SK-N-SH (cell line): ENCODE data around the gene DLX4. TPM values are rescaled to one million over a fixed set of nuclear protein-coding genes. Genes with fewer than 3 reads are reported as not detected.

Experiments used
- CTCF ChIA-PET: fragments of 300-600, 350-600 bp; formaldehyde crosslinking; extraction: SDS; loops from one replicate; lab custom pipeline; 2021; lab: Yijun Ruan, JAX
- POLR2A ChIA-PET: fragments of 350-600 bp; sonication (Branson Sonifier 250); formaldehyde crosslinking; extraction: SDS; loops from one replicate; lab custom pipeline; 2020; ENCODE audit warnings: antibody characterized with exemption, inconsistent platforms; lab: Yijun Ruan, JAX
- DNase-seq: peaks from one replicate; pipeline ENCODE4 v3.0.0; 2012
- H2AFZ ChIP-seq: fragments of 200-600 bp; sonication (generic); 2 replicates; pipeline ENCODE4 v1.8.1; 2016; ENCODE audit warnings: antibody characterized with exemption, mild to moderate bottlenecking, low read depth
- H3F3A ChIP-seq: fragments of 200-600 bp; sonication (generic); replicated peaks from 2 replicates; pipeline ENCODE3; 2016; ENCODE audit warnings: antibody characterized with exemption, mild to moderate bottlenecking; ENCODE audit not compliant: insufficient read depth
- H3K27ac ChIP-seq, 2 experiments: fragments of 200-500 bp in 1 of 2; fragments of 200-600 bp in 1 of 2; sonication (Bioruptor generic) in 1 of 2; sonication (generic), shearing (Covaris generic) in 1 of 2; 2 replicates each; pipeline versions ENCODE4 v1.5.1 to v1.6.1; 2014 to 2016; ENCODE audit warnings: low read depth in 2 of 2, inconsistent platforms in 1 of 2, low read length in 1 of 2, mild to moderate bottlenecking in 1 of 2, mixed read lengths in 1 of 2
- H3K27me3 ChIP-seq: fragments of 200-600 bp; sonication (generic), shearing (Covaris generic); 2 replicates; pipeline ENCODE4 v1.6.1; 2016; ENCODE audit warnings: mixed run types; ENCODE audit not compliant: insufficient read depth
- H3K36me3 ChIP-seq, 2 experiments: fragments of 200-500 bp in 1 of 2; fragments of 200-600 bp in 1 of 2; sonication (Bioruptor generic) in 1 of 2; sonication (generic) in 1 of 2; replicated peaks in 1 of 2; 2 replicates each; pipeline versions ENCODE3 to v1.5.1; 2014 to 2016; ENCODE audit warnings: low read length in 1 of 2, mild to moderate bottlenecking in 1 of 2; ENCODE audit not compliant: insufficient read depth in 2 of 2, control insufficient read depth in 1 of 2
- H3K4me1 ChIP-seq, 2 experiments: fragments of 200-500 bp in 1 of 2; fragments of 200-600 bp in 1 of 2; sonication (Bioruptor generic) in 1 of 2; sonication (generic), shearing (Covaris generic) in 1 of 2; 2 replicates each; pipeline versions ENCODE4 v1.5.1 to v1.6.1; 2014 to 2016; ENCODE audit warnings: low read depth in 1 of 2, low read length in 1 of 2, mixed run types in 1 of 2; ENCODE audit not compliant: insufficient read depth in 2 of 2, control insufficient read depth in 1 of 2
- H3K4me2 ChIP-seq: fragments of 200-600 bp; sonication (generic), shearing (Covaris generic); 2 replicates; pipeline ENCODE4 v1.6.1; 2017; ENCODE audit warnings: mixed run types
- H3K4me3 ChIP-seq, 2 experiments: fragments of 200-500 bp in 1 of 2; fragments of 200-600 bp in 1 of 2; sonication (Bioruptor generic) in 1 of 2; sonication (generic), shearing (Covaris generic) in 1 of 2; 2 replicates each; pipeline versions ENCODE4 v1.5.1 to v1.8.1; 2014 to 2016; ENCODE audit warnings: low read depth in 2 of 2, inconsistent platforms in 1 of 2, low read length in 1 of 2, mild to moderate bottlenecking in 1 of 2, mixed read lengths in 1 of 2, moderate library complexity in 1 of 2
- H3K79me2 ChIP-seq: fragments of 200-600 bp; sonication (generic); 2 replicates; pipeline ENCODE4 v1.8.1; 2017; ENCODE audit warnings: mild to moderate bottlenecking; ENCODE audit not compliant: insufficient read depth
- H3K9ac ChIP-seq: fragments of 200-600 bp; sonication (generic); 2 replicates; pipeline ENCODE4 v1.6.1; 2017; ENCODE audit warnings: mixed run types
- H3K9me2 ChIP-seq: fragments of 200-600 bp; sonication (generic); 2 replicates; pipeline ENCODE4 v1.6.1; 2017; ENCODE audit warnings: mixed run types
- H3K9me3 ChIP-seq: fragments of 200-600 bp; sonication (generic); 2 replicates; pipeline ENCODE4 v1.6.1; 2017; ENCODE audit warnings: mixed run types, mild to moderate bottlenecking, moderate library complexity
- H4K20me1 ChIP-seq: fragments of 200-600 bp; sonication (generic); 2 replicates; pipeline ENCODE4 v1.6.1; 2017; ENCODE audit warnings: mild to moderate bottlenecking, mixed run types; ENCODE audit not compliant: insufficient read depth
- CTCF ChIP-seq: fragments of 200-600 bp; sonication (generic); IDR thresholded peaks from 2 replicates; pipeline ENCODE4 v1.6.1; 2017; ENCODE audit warnings: antibody characterized with exemption, mild to moderate bottlenecking, moderate library complexity
- EP300 ChIP-seq, 2 experiments: IDR thresholded peaks; 2 replicates each; pipeline versions ENCODE4 v1.4.0 to v1.6.1; 2012; ENCODE audit warnings: borderline replicate concordance in 1 of 2, low read depth in 1 of 2, low read length in 1 of 2
- EZH2phosphoT487 ChIP-seq: fragments of 200-600 bp; sonication (generic); IDR thresholded peaks from 2 replicates; pipeline ENCODE4 v1.6.1; 2017; ENCODE audit warnings: low read depth, mixed run types, mild to moderate bottlenecking, antibody characterized with exemption, moderate library complexity, borderline replicate concordance
- FOSL2 ChIP-seq: IDR thresholded peaks from 2 replicates; pipeline ENCODE4 v1.4.0; 2012; ENCODE audit warnings: low read depth, mild to moderate bottlenecking, moderate library complexity, borderline replicate concordance
- GABPA ChIP-seq: IDR thresholded peaks from 2 replicates; pipeline ENCODE4 v1.4.0; 2012; ENCODE audit warnings: low read depth, mild to moderate bottlenecking
- IRF3 ChIP-seq: fragments of 150-350 bp; IDR thresholded peaks from 2 replicates; pipeline ENCODE4 v1.6.1; 2016; ENCODE audit warnings: mild to moderate bottlenecking, low read depth, low read length
- JUND ChIP-seq: IDR thresholded peaks from 2 replicates; pipeline ENCODE4 v1.4.0; 2012
- NRF1 ChIP-seq: IDR thresholded peaks from 2 replicates; pipeline ENCODE4 v1.6.1; 2012; ENCODE audit warnings: low read depth, mild to moderate bottlenecking, low read length
- RFX5 ChIP-seq: IDR thresholded peaks from 2 replicates; pipeline ENCODE4 v1.6.1; 2012; ENCODE audit warnings: mild to moderate bottlenecking, improper control_type of control experiment, low read length
- SIN3A ChIP-seq: IDR thresholded peaks from 2 replicates; pipeline ENCODE4 v1.6.1; 2012; ENCODE audit warnings: low read depth, mild to moderate bottlenecking, low read length, moderate library complexity, borderline replicate concordance
- USF2 ChIP-seq: fragments of 150-350 bp; IDR thresholded peaks from 2 replicates; pipeline ENCODE4 v1.6.1; 2017; ENCODE audit warnings: antibody characterized with exemption, low read length, low read depth, borderline replicate concordance
- WGBS: methylation state at CpG from one replicate; pipeline ENCODE4 v1.1.6; 2017; ENCODE audit warnings: low lambda C conversion rate; 5-methylcytosine and 5-hydroxymethylcytosine counted together
- polyA plus RNA-seq, 3 experiments: library from polyadenylated mRNA; depleted of rRNA; stranded (reverse); fragments of >200 nt; gene quantifications; 2 replicates each; pipeline ENCODE4 v1.2.3, GENCODE V29; 2012

The DLX4 gene
- polyA plus RNA-seq, 1 of the 3 experiments (the other 2 are of a cell fraction) = 0.10 TPM

DNA sequence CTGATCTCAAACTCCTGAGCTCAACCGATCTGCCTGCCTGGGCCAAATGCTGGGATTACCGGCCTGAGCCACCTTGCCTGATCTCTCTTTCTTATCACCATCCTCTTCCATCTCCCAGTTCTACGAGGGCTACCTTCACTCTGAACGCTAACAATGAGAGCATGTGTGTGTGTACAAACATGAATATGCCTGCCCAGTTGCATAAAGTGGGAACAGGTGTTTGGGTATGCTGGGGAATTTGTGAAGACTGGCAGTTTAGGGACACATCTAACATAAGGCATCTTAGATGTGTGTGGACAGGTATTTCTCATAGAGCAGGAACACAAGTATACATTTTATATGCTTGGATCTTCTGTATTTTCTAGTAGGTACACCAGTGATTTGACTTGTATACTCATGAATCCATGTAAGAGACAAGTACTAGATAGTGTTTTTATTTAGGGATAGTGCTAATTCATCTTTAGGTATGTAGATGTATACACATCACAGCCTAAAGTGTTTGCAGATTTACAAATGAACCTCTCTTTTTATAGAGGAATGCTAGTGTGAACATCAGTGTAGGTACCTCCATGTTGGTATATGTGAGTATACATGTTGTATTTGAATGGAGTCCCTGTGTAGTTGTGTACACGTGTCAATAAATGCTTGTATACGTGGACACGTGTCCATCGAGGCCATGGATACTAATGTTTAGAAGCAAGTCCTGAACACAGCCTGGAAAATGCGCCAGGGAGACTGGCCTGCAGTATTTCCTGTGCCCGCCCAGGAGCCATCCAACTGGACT is 1.2 kb upstream of the DLX4 start:
- WGBS = 20% methylated on average over 10 of the region's 10 CpGs

GRCh38 chr17:49968405-49969133 is 421 bp upstream of the DLX4 start:
- Histone ChIP-seq H3K4me1 (peaks cover 0 to 13% of the 10 kb centered on the region in 2 experiments; a peak in 1 of 4 replicates), H2AFZ (peak overlapping the region; percentile 64; the same call in 1 of the 2 replicates), H3K79me2 (no peaks in the 10 kb centered on the region), H3K9me2 (no peaks in the 10 kb centered on the region), H3K36me3 (no peaks in the 10 kb centered on the region), H3K9me3 (no peaks in the 10 kb centered on the region), H3K4me2 (peak overlapping the region; percentile 73), H3K27me3 (peaks cover 100% of the 10 kb centered on the region), H4K20me1 (no peaks in the 10 kb centered on the region), H3K4me3 (peak overlapping the region; percentile 50), H3K9ac (no peak overlapping the region), H3K27ac (no peak overlapping the region), H3F3A (no peaks in the 10 kb centered on the region)
- DNase-seq = peak; percentile 97
- 6% methylated on average over 27 of the region's 64 CpGs for WGBS
- CTCF ChIA-PET = interaction anchor here (4.2 to 55.0 kb wide), 2 partner anchors 16 to 24 kb away, joined by 43 to 1225 read pairs; partner anchors contain the start of gene DLX3
- TF ChIP-seq SIN3A (no peak), IRF3 (no peak), EP300 (IDR thresholded peaks at IDR 0.05; ENCODE audit: borderline replicate concordance in 1 of 2, low read depth in 1 of 2, low read length in 1 of 2) (no peak), NRF1 (peak; percentile 71), GABPA (peak; percentile 54; the same call in 1 of the 2 replicates), JUND (peak; percentile 62; the same call in 1 of the 2 replicates), CTCF (no peak), EZH2phosphoT487 (no peak; the same call in 1 of the 2 replicates), FOSL2 (peak; percentile 58; the same call in 1 of the 2 replicates)
- POLR2A ChIA-PET = no interaction called here

More for the DNA sequence above, 1.2 kb upstream of the DLX4 start:
- H3F3A ChIP-seq = no peaks in the 10 kb centered on the region
- H3K27ac ChIP-seq = no peak overlapping the region
- H4K20me1 ChIP-seq = no peaks in the 10 kb centered on the region
- CTCF ChIA-PET = interaction anchor here (1.1 to 55.0 kb wide), 4 partner anchors 16 to 88 kb away, joined by 3 to 1225 read pairs (median 24); partner anchors contain the start of gene DLX3
- H3K9ac ChIP-seq = no peak overlapping the region
- DNase-seq = no peak
- no peaks in the 10 kb centered on the region for H3K36me3 ChIP-seq
- no peak overlapping the region; the same call in 1 of the 2 replicates for H2AFZ ChIP-seq
- TF ChIP-seq EZH2phosphoT487 (peak; percentile 11; the same call in 1 of the 2 replicates), RFX5 (no peak), USF2 (no peak)
- peaks cover 0 to 13% of the 10 kb centered on the region in 2 experiments; a peak in 1 of 4 replicates for H3K4me1 ChIP-seq
- POLR2A ChIA-PET = no interaction called here
- no peaks in the 10 kb centered on the region for H3K9me2 ChIP-seq
- H3K4me2 ChIP-seq = no peak overlapping the region; the same call in 1 of the 2 replicates
- peaks cover 100% of the 10 kb centered on the region for H3K27me3 ChIP-seq
- no peaks in the 10 kb centered on the region for H3K79me2 ChIP-seq
- no peaks in the 10 kb centered on the region for H3K9me3 ChIP-seq
- H3K4me3 ChIP-seq = peak overlapping the region in 1 of 2 experiments; percentile 50; a peak in 2 of 4 replicates
